ENCODE results near the gene FBXO30. TPM values are rescaled to one million over a fixed set of nuclear protein-coding genes. Genes with fewer than 3 reads are reported as not detected.

The FBXO30 gene
- total RNA-seq, 2 experiments from 2014 or later, result 3.1 to 3.4 TPM

GRCh38 chr6:145798530-145798929, 16.1 kb downstream of the FBXO30 start:
- peaks cover 18% of the 10 kb centered on the region for H3K36me3 Mint-ChIP-seq (ENCODE audit: low read depth)
- intact Hi-C loops (cut with micrococcal nuclease), result no loop called here
- peaks cover 4% of the 10 kb centered on the region for H3K4me1 Mint-ChIP-seq (ENCODE audit: low read depth)
- no peak overlapping the region for H3K4me3 Mint-ChIP-seq
- TF ChIP-seq CTCF (IDR thresholded peaks at IDR 0.05), result no peak
- CTCF ChIA-PET, result no interaction called here
- no peak overlapping the region for H3K27ac Mint-ChIP-seq
- DNase-seq, result no peak
- H3K9me3 Mint-ChIP-seq, result no peaks in the 10 kb centered on the region
- H3K27me3 Mint-ChIP-seq, result no peaks in the 10 kb centered on the region
- no peak for ATAC-seq
- POLR2A ChIA-PET, result no interaction called here

GRCh38 chr6:145789443-145789842, 25.2 kb downstream of the FBXO30 start:
- no peak for ATAC-seq
- Mint-ChIP-seq H3K36me3 (ENCODE audit: low read depth) (peaks cover 15% of the 10 kb centered on the region), H3K9me3 (peaks cover 14% of the 10 kb centered on the region), H3K4me3 (no peak overlapping the region), H3K4me1 (ENCODE audit: low read depth) (no peaks in the 10 kb centered on the region), H3K27ac (no peak overlapping the region), H3K27me3 (no peaks in the 10 kb centered on the region)
- POLR2A ChIA-PET, result no interaction called here
- CTCF ChIA-PET, result no interaction called here
- no peak for DNase-seq
- no peak for TF ChIP-seq CTCF (IDR thresholded peaks at IDR 0.05)
- intact Hi-C loops (cut with micrococcal nuclease), result no loop called here

- POLR2A ChIA-PET, result no interaction called here
- intact Hi-C loops (cut with micrococcal nuclease), result no loop called here
- Mint-ChIP-seq H3K27ac (no peak overlapping the region), H3K4me3 (no peak overlapping the region), H3K4me1 (ENCODE audit: low read depth) (no peaks in the 10 kb centered on the region), H3K27me3 (no peaks in the 10 kb centered on the region), H3K36me3 (ENCODE audit: low read depth) (peaks cover 19% of the 10 kb centered on the region), H3K9me3 (peaks cover 15% of the 10 kb centered on the region)
- CTCF ChIA-PET, result no interaction called here
- DNase-seq (no peak), ATAC-seq (no peak)
- no peak for TF ChIP-seq CTCF (IDR thresholded peaks at IDR 0.05)
Observed at GRCh38 chr6:145787688-145788087, 26.9 kb downstream of the FBXO30 start.

GRCh38 chr6:145784683-145785082, 29.9 kb downstream of the FBXO30 start:
- POLR2A ChIA-PET, result no interaction called here

GRCh38 chr6:145783796-145784195, 30.8 kb downstream of the FBXO30 start:
- ATAC-seq (no peak), DNase-seq (no peak)
- POLR2A ChIA-PET, result no interaction called here
- peaks cover 7% of the 10 kb centered on the region for H3K9me3 Mint-ChIP-seq
- no peak overlapping the region for H3K4me3 Mint-ChIP-seq
- no peak for TF ChIP-seq CTCF (IDR thresholded peaks at IDR 0.05)
- H3K36me3 Mint-ChIP-seq (ENCODE audit: low read depth), result peaks cover 7% of the 10 kb centered on the region
- intact Hi-C loops (cut with micrococcal nuclease), result no loop called here
- H3K27ac Mint-ChIP-seq, result no peak overlapping the region
- no peaks in the 10 kb centered on the region for H3K4me1 Mint-ChIP-seq (ENCODE audit: low read depth)
- CTCF ChIA-PET, result interaction anchor here (1.1 kb wide), 1 partner anchor 145 kb away, joined by 3 read pairs; no protein-coding TSS in a partner anchor
- H3K27me3 Mint-ChIP-seq, result no peaks in the 10 kb centered on the region

More at GRCh38 chr6:145784683-145785082, 29.9 kb downstream of the FBXO30 start:
- Mint-ChIP-seq H3K4me3 (no peak overlapping the region), H3K36me3 (ENCODE audit: low read depth) (peaks cover 7% of the 10 kb centered on the region), H3K27ac (no peak overlapping the region), H3K9me3 (peaks cover 9% of the 10 kb centered on the region), H3K27me3 (no peaks in the 10 kb centered on the region), H3K4me1 (ENCODE audit: low read depth) (no peaks in the 10 kb centered on the region)
- ATAC-seq (no peak), DNase-seq (no peak)
- no peak for TF ChIP-seq CTCF (IDR thresholded peaks at IDR 0.05)
- CTCF ChIA-PET, result interaction anchor here (0.6 to 1.1 kb wide), 2 partner anchors 144 to 270 kb away, joined by 3 read pairs; no protein-coding TSS in a partner anchor
- intact Hi-C loops (cut with micrococcal nuclease), result no loop called here
